ENCODE results near the gene SSR1. TPM values are rescaled to one million over a fixed set of nuclear protein-coding genes. Genes with fewer than 3 reads are reported as not detected.

SSR1 gene
- total RNA-seq, 1 donor from 2014 or later: 96.6 TPM

DNA sequence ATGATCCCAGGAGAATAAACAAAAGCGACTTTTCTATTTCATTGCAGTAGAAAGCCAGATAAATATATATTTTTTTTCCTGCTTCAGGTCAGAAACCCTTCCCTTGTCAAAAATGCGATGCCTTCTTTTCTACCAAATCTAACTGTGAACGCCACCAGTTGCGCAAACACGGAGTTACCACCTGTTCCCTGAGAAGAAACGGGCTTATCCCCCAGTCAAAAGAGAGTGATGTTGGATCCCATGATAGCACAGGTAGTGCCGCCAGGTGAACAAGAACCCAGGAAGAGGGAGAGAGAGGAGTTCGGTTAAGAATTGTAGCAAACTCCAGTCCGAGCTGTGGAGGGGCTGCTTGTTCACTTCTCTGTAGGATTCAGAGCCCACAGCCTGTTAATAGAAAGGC lies 72.6 kb downstream of the SSR1 start:
- no peak overlapping the region for H3K27ac Mint-ChIP-seq

DNA sequence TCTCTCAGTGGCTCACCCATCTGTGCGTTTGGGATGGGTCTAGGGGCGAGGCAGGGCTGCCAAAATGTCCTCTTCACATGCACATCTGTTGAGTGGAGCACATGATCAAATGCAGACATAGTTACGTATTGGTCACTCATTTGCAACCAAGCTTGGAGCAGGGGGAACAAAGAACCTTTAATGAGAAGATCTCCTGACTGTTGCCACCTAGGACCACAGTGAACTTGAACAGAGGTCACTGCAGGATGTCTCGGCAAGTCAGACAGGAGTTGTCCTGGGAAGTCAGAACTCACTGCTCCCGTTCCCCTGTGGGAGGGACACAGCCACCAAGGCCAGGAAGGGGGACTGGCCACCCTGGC lies 73.4 kb downstream of the SSR1 start:
- H3K27ac Mint-ChIP-seq: no peak overlapping the region
- peaks cover 36% of the 10 kb centered on the region for H3K4me1 Mint-ChIP-seq
- TF ChIP-seq EZH2phosphoT487 (IDR thresholded peaks at IDR 0.05) (no peak), EZH2 (IDR thresholded peaks at IDR 0.05) (no peak)
- TF ChIP-seq, protein P1, sequence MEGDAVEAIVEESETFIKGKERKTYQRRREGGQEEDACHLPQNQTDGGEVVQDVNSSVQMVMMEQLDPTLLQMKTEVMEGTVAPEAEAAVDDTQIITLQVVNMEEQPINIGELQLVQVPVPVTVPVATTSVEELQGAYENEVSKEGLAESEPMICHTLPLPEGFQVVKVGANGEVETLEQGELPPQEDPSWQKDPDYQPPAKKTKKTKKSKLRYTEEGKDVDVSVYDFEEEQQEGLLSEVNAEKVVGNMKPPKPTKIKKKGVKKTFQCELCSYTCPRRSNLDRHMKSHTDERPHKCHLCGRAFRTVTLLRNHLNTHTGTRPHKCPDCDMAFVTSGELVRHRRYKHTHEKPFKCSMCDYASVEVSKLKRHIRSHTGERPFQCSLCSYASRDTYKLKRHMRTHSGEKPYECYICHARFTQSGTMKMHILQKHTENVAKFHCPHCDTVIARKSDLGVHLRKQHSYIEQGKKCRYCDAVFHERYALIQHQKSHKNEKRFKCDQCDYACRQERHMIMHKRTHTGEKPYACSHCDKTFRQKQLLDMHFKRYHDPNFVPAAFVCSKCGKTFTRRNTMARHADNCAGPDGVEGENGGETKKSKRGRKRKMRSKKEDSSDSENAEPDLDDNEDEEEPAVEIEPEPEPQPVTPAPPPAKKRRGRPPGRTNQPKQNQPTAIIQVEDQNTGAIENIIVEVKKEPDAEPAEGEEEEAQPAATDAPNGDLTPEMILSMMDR (IDR thresholded peaks at IDR 0.05): no peak
- no peak overlapping the region for H2AFZ ChIP-seq (replicated peaks)
- peaks cover 12% of the 10 kb centered on the region for H3F3A ChIP-seq (ENCODE audit: low read depth)
- no peak for DNase-seq (ENCODE audit: low spot score)
- H3K9me3 Mint-ChIP-seq: no peaks in the 10 kb centered on the region
- H3K9me3 ChIP-seq (ENCODE audit: low read depth): no peaks in the 10 kb centered on the region
- no peaks in the 10 kb centered on the region for H3K79me2 ChIP-seq (ENCODE audit: low read depth)
- H3K4me3 Mint-ChIP-seq: no peak overlapping the region
- H3K36me3 Mint-ChIP-seq: peaks cover 5% of the 10 kb centered on the region
- H3K27me3 ChIP-seq: no peaks in the 10 kb centered on the region
- H3K36me3 ChIP-seq: no peaks in the 10 kb centered on the region
- H3K27me3 Mint-ChIP-seq (ENCODE audit: insufficient read depth, low read depth): peaks cover 4% of the 10 kb centered on the region
- peaks cover 22% of the 10 kb centered on the region for H3K4me1 ChIP-seq
- no peak overlapping the region for H3K4me3 ChIP-seq
- no peaks in the 10 kb centered on the region for H4K20me1 ChIP-seq (ENCODE audit: low read depth)
- no peak overlapping the region for H3K27ac ChIP-seq
- no peak overlapping the region for H3K4me2 ChIP-seq
- H3K9ac ChIP-seq: no peak overlapping the region

More for the DNA sequence above, 72.6 kb downstream of the SSR1 start:
- H3K36me3 ChIP-seq: no peaks in the 10 kb centered on the region
- no peak for TF ChIP-seq EZH2 (IDR thresholded peaks at IDR 0.05)
- no peak for TF ChIP-seq EZH2phosphoT487 (IDR thresholded peaks at IDR 0.05)
- Mint-ChIP-seq H3K9me3 (no peaks in the 10 kb centered on the region), H3K36me3 (peaks cover 8% of the 10 kb centered on the region), H3K27me3 (ENCODE audit: insufficient read depth, low read depth) (peaks cover 4% of the 10 kb centered on the region), H3K4me3 (no peak overlapping the region), H3K4me1 (peaks cover 36% of the 10 kb centered on the region)
- no peak overlapping the region for H3K4me3 ChIP-seq
- H4K20me1 ChIP-seq (ENCODE audit: low read depth): no peaks in the 10 kb centered on the region
- H3K27ac ChIP-seq: no peak overlapping the region
- no peak overlapping the region for H3K9ac ChIP-seq
- no peaks in the 10 kb centered on the region for H3K27me3 ChIP-seq
- no peaks in the 10 kb centered on the region for H3K9me3 ChIP-seq (ENCODE audit: low read depth)
- peaks cover 22% of the 10 kb centered on the region for H3K4me1 ChIP-seq
- H3F3A ChIP-seq (ENCODE audit: low read depth): peaks cover 12% of the 10 kb centered on the region
- H2AFZ ChIP-seq (replicated peaks): no peak overlapping the region
- no peak overlapping the region for H3K4me2 ChIP-seq
- no peak for DNase-seq (ENCODE audit: low spot score)
- H3K79me2 ChIP-seq (ENCODE audit: low read depth): no peaks in the 10 kb centered on the region

DNA sequence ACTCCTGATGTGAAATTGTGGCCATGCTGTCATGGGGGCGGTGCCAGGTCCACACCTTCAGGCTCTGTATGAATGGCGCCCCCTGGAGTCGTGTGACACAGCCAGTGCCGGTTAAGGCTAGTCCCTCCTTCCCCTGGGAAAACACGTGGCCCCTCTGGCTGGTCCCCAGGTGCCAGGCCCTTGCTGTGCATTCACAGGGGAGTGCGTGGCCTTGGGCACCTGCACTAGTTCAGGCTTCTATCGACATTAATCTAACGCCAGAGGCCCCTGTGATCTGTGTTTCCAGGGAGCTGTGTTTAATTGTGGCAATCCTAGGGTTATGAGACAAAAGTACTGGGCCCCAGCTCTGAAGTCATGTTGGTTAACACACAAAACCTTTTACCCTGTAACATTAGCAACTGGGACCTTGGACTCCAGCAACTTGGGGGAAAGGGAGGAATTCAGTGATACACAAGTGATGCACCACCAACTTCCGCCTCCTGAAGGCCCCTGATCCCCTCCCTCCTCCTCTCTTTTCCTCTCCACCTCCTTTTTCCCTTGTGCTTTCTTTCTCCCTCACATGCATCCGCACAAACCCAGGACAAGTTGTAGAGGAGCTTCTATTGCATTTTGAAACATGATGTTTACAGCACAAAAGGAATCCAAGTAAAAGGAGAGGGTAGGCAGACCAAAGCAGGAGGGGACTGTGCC lies 74.0 kb downstream of the SSR1 start:
- H3K9ac ChIP-seq: no peak overlapping the region
- Mint-ChIP-seq H3K27me3 (ENCODE audit: insufficient read depth, low read depth) (peaks cover 4% of the 10 kb centered on the region), H3K4me1 (peaks cover 36% of the 10 kb centered on the region), H3K27ac (no peak overlapping the region), H3K4me3 (no peak overlapping the region), H3K9me3 (no peaks in the 10 kb centered on the region), H3K36me3 (peaks cover 8% of the 10 kb centered on the region)
- H3K9me3 ChIP-seq (ENCODE audit: low read depth): no peaks in the 10 kb centered on the region
- H3K27me3 ChIP-seq: no peaks in the 10 kb centered on the region
- H3K36me3 ChIP-seq: no peaks in the 10 kb centered on the region
- H3F3A ChIP-seq (ENCODE audit: low read depth): peaks cover 12% of the 10 kb centered on the region
- no peak overlapping the region for H2AFZ ChIP-seq (replicated peaks)
- H3K27ac ChIP-seq: no peak overlapping the region
- DNase-seq (ENCODE audit: low spot score): peak; percentile 88
- H3K79me2 ChIP-seq (ENCODE audit: low read depth): no peaks in the 10 kb centered on the region
- TF ChIP-seq, protein P1 (IDR thresholded peaks at IDR 0.05): peak; percentile 79
- no peak for TF ChIP-seq EZH2phosphoT487 (IDR thresholded peaks at IDR 0.05)
- H3K4me2 ChIP-seq: no peak overlapping the region
- peaks cover 22% of the 10 kb centered on the region for H3K4me1 ChIP-seq
- H4K20me1 ChIP-seq (ENCODE audit: low read depth): no peaks in the 10 kb centered on the region
- H3K4me3 ChIP-seq: no peak overlapping the region

DNA sequence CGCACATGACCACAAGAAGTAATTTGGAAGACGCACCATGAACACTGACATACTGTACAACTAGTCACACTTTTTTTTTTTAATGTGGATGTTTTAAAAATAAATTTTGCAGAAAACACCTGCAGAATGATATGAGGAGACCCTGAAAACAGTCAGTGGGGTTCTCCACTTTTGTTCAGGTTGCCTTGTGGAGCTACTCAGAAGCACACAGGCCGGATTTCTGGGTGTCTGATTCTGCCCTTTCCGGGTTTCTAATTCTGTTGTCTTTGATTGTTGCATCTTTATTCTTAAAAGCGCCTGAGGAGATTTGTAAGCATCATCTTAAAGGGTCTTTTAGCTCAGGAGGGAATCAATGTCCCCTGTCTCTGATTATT lies 74.5 kb downstream of the SSR1 start:
- Histone ChIP-seq H3K79me2 (ENCODE audit: low read depth) (no peaks in the 10 kb centered on the region), H3K4me3 (no peak overlapping the region), H3K27ac (no peak overlapping the region), H3K9ac (no peak overlapping the region), H3K27me3 (no peaks in the 10 kb centered on the region), H3K36me3 (no peaks in the 10 kb centered on the region), H4K20me1 (ENCODE audit: low read depth) (no peaks in the 10 kb centered on the region), H3K9me3 (ENCODE audit: low read depth) (no peaks in the 10 kb centered on the region), H2AFZ (replicated peaks) (no peak overlapping the region), H3K4me2 (no peak overlapping the region), H3K4me1 (peaks cover 19% of the 10 kb centered on the region), H3F3A (ENCODE audit: low read depth) (peaks cover 12% of the 10 kb centered on the region)
- TF ChIP-seq EZH2phosphoT487 (IDR thresholded peaks at IDR 0.05) (no peak), EZH2 (IDR thresholded peaks at IDR 0.05) (no peak)
- TF ChIP-seq, protein P1 (IDR thresholded peaks at IDR 0.05): no peak
- peaks cover 4% of the 10 kb centered on the region for H3K27me3 Mint-ChIP-seq (ENCODE audit: insufficient read depth, low read depth)
- no peak overlapping the region for H3K4me3 Mint-ChIP-seq
- H3K27ac Mint-ChIP-seq: no peak overlapping the region
- H3K9me3 Mint-ChIP-seq: no peaks in the 10 kb centered on the region
- H3K4me1 Mint-ChIP-seq: peaks cover 33% of the 10 kb centered on the region
- H3K36me3 Mint-ChIP-seq: peaks cover 12% of the 10 kb centered on the region
- DNase-seq (ENCODE audit: low spot score): no peak
